Measurements from ENCODE around the gene CCDC63.

- no peak for TF ChIP-seq EZH2 (IDR thresholded peaks at IDR 0.05; ENCODE audit: borderline replicate concordance, low read length)
- no peak for TF ChIP-seq CTCF (conservative IDR thresholded peaks at IDR 0.05 in 1 of 2, IDR thresholded peaks at IDR 0.05 in 1 of 2; ENCODE audit: extremely low read depth in 1 of 2, insufficient read depth in 1 of 2, low read depth in 1 of 2, low read length in 2 of 2)
Observed at GRCh38 chr12:110874351-110874750, 27.6 kb downstream of the CCDC63 start.
